HCT116 (cell line): Measurements from ENCODE around the gene DNAH7. TPM values are rescaled to one million over a fixed set of nuclear protein-coding genes. Genes with fewer than 3 reads are reported as not detected.

Experiments used
- ATAC-seq: fragments of 200-7000 bp; cut with Tn5 transposase; 2 replicates; pipeline ENCODE4 v1.9.1; 2020; ENCODE audit warnings: mild to moderate bottlenecking, moderate library complexity
- BruUV-seq: library from RNA; stranded (reverse); fragments of 400-500 nt; replicated peaks from 2 replicates; lab custom pipeline; 2021; lab: Mats Ljungman, UMichigan
- CTCF ChIA-PET: fragments of 300-600 bp; sonication (Branson Sonifier 250); formaldehyde crosslinking; loops from one replicate; lab custom pipeline; 2021; ENCODE audit warnings: antibody characterized with exemption; lab: Charles Lee
- POLR2A ChIA-PET: fragments of 300-600, 350-600 bp; sonication (Branson Sonifier 250); formaldehyde crosslinking; loops from one replicate; lab custom pipeline; 2021; ENCODE audit warnings: antibody characterized with exemption; lab: Charles Lee
- RAD21 ChIA-PET, 2 experiments: fragments of 300-600 bp; sonication (Branson Sonifier 250); formaldehyde crosslinking; loops; one replicate each; lab custom pipeline; 2023; ENCODE audit warnings: low total read pairs in 2 of 2; ENCODE audit not compliant: uncharacterized antibody in 2 of 2, unreplicated experiment in 2 of 2, low non-redundant PET in 1 of 2; lab: Charles Lee
- DNase-seq: peaks from one replicate; pipeline ENCODE4 v3.0.0-alpha.2; 2010; ENCODE audit warnings: low read depth, low spot score
- H2AFZ ChIP-seq: fragments of 200-600 bp; shearing (Covaris generic), sonication (generic); 2 replicates; pipeline ENCODE4 v1.6.1; 2017; ENCODE audit warnings: low read depth, mixed run types, mixed read lengths, antibody characterized with exemption, low read length; ENCODE audit not compliant: poor library complexity, severe bottlenecking
- H3K27ac ChIP-seq: 2 replicates; pipeline ENCODE4 v1.5.1; 2012; ENCODE audit warnings: low read depth, low read length
- H3K27me3 ChIP-seq: fragments of 200-600 bp; sonication (generic); 2 replicates; pipeline ENCODE4 v1.6.1; 2016; ENCODE audit warnings: mixed run types, low read length, mixed read lengths; ENCODE audit not compliant: insufficient read depth
- H3K36me3 ChIP-seq, 2 experiments: fragments of 200-500 bp in 1 of 2; fragments of 200-600 bp in 1 of 2; sonication (Bioruptor generic) in 1 of 2; sonication (generic) in 1 of 2; 2 replicates each; pipeline versions ENCODE4 v1.5.1 to v1.6.1; 2014 to 2016; ENCODE audit warnings: low read length in 2 of 2, inconsistent platforms in 1 of 2, mixed read lengths in 1 of 2, mixed run types in 1 of 2; ENCODE audit not compliant: insufficient read depth in 2 of 2, control insufficient read depth in 1 of 2
- H3K4me1 ChIP-seq, 2 experiments: fragments of 200-600 bp in 1 of 2; sonication (generic) in 1 of 2; 2 replicates each; pipeline versions ENCODE4 v1.5.1 to v1.6.1; 2012 to 2017; ENCODE audit warnings: low read length in 2 of 2, inconsistent platforms in 1 of 2, mild to moderate bottlenecking in 1 of 2, mixed read lengths in 1 of 2, mixed run types in 1 of 2, moderate library complexity in 1 of 2; ENCODE audit not compliant: insufficient read depth in 2 of 2, control insufficient read depth in 1 of 2
- H3K4me2 ChIP-seq: fragments of 200-600 bp; sonication (generic); 2 replicates; pipeline ENCODE4 v1.6.1; 2017; ENCODE audit warnings: mixed run types, low read length, mixed read lengths
- H3K4me3 ChIP-seq, 2 experiments: fragments of 200-600 bp in 1 of 2; sonication (generic) in 1 of 2; replicated peaks in 1 of 2; 2 replicates each; pipeline ENCODE4 v1.5.1; 2011 to 2016; ENCODE audit warnings: low read length in 2 of 2, control low read depth in 1 of 2, low read depth in 1 of 2, mild to moderate bottlenecking in 1 of 2, mixed read lengths in 1 of 2, mixed run types in 1 of 2
- H3K79me2 ChIP-seq: fragments of 200-600 bp; sonication (generic); 2 replicates; pipeline ENCODE4 v1.6.1; 2017; ENCODE audit warnings: mild to moderate bottlenecking, mixed run types, low read length, moderate library complexity, mixed read lengths; ENCODE audit not compliant: insufficient read depth
- H3K9ac ChIP-seq: fragments of 200-600 bp; sonication (generic); 2 replicates; pipeline ENCODE4 v1.6.1; 2016; ENCODE audit warnings: low read length, mixed read lengths
- H3K9me2 ChIP-seq: fragments of 200-600 bp; sonication (generic), shearing (Covaris generic); 2 replicates; pipeline ENCODE4 v1.6.1; 2017; ENCODE audit warnings: mixed run types, mild to moderate bottlenecking, moderate library complexity; ENCODE audit not compliant: insufficient read depth
- H3K9me3 ChIP-seq, 2 experiments: fragments of 200-500 bp in 1 of 2; fragments of 200-600 bp in 1 of 2; sonication (Bioruptor generic) in 1 of 2; sonication (generic) in 1 of 2; 2 replicates each; pipeline ENCODE4 v1.6.1; 2014 to 2017; ENCODE audit warnings: low read length in 2 of 2, mixed read lengths in 2 of 2, inconsistent platforms in 1 of 2, low read depth in 1 of 2, mild to moderate bottlenecking in 1 of 2, mixed run types in 1 of 2, moderate library complexity in 1 of 2; ENCODE audit not compliant: control insufficient read depth in 1 of 2, insufficient read depth in 1 of 2
- H4K20me1 ChIP-seq: fragments of 200-600 bp; sonication (generic), shearing (Covaris generic); 2 replicates; pipeline ENCODE4 v1.6.1; 2017; ENCODE audit warnings: mixed run types, mild to moderate bottlenecking, moderate library complexity; ENCODE audit not compliant: insufficient read depth
- CEBPB ChIP-seq: IDR thresholded peaks from 2 replicates; pipeline ENCODE4 v1.6.1; 2012; ENCODE audit warnings: low read depth
- ELF1 ChIP-seq: IDR thresholded peaks from 2 replicates; pipeline ENCODE4 v1.6.1; 2012; ENCODE audit warnings: low read depth, borderline replicate concordance
- POLR2A ChIP-seq: IDR thresholded peaks from 2 replicates; pipeline ENCODE4 v1.7.0; 2011; ENCODE audit warnings: borderline replicate concordance; ENCODE audit not compliant: insufficient read depth, insufficient read length; ENCODE audit errors: extremely low read depth
- SIN3A ChIP-seq: IDR thresholded peaks from 2 replicates; pipeline ENCODE4 v1.6.1; 2012; ENCODE audit warnings: low read depth
- TCF7L2 ChIP-seq: IDR thresholded peaks from 2 replicates; pipeline ENCODE4 v1.7.0; 2011; ENCODE audit warnings: borderline replicate concordance, inconsistent platforms; ENCODE audit not compliant: insufficient read depth, insufficient read length; ENCODE audit errors: extremely low read depth
- YY1 ChIP-seq: IDR thresholded peaks from 2 replicates; pipeline ENCODE4 v1.6.1; 2011; ENCODE audit warnings: low read length, low read depth, moderate library complexity, mild to moderate bottlenecking; ENCODE audit not compliant: insufficient replicate concordance; ENCODE audit errors: extremely low read depth
- ZNF274 ChIP-seq: fragments of 200-500 bp; sonication (Bioruptor generic); IDR thresholded peaks from 2 replicates; pipeline ENCODE4 v1.6.1; 2014; ENCODE audit warnings: mild to moderate bottlenecking, low read depth, low read length, inconsistent platforms
- intact Hi-C: fragments of 100-400 bp; cut with micrococcal nuclease; formaldehyde crosslinking; loops from 2 replicates; pipeline ENCODE4 v1.10.0; 2022
- total RNA-seq: library from RNA; stranded (reverse); gene quantifications from one replicate; pipeline ENCODE4 v1.2.1, GENCODE V29; 2021; ENCODE audit not compliant: unreplicated experiment
- TF ChIP-seq, protein P1 (sequence below): IDR thresholded peaks from 2 replicates; pipeline ENCODE4 v1.6.1; 2012
- TF ChIP-seq, protein P2 (sequence below): IDR thresholded peaks from 2 replicates; pipeline ENCODE4 v1.6.1; 2012; ENCODE audit warnings: low read depth

The DNAH7 gene
- total RNA-seq, 1 experiment from 2014 or later: not detected

- ChIA-PET CTCF (no interaction called here), RAD21 (no interaction called here)
- DNase-seq: no peak
Measured at GRCh38 chr2:195861821-195862220, 206.8 kb downstream of the DNAH7 start.

More at GRCh38 chr2:195861821-195862220, 206.8 kb downstream of the DNAH7 start:
- no peak for ATAC-seq
- no peak for TF ChIP-seq YY1
- TF ChIP-seq, protein P1, sequence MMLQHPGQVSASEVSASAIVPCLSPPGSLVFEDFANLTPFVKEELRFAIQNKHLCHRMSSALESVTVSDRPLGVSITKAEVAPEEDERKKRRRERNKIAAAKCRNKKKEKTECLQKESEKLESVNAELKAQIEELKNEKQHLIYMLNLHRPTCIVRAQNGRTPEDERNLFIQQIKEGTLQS: no peak
- no peak for TF ChIP-seq ELF1
- no peak for TF ChIP-seq ZNF274
- no peak for TF ChIP-seq TCF7L2
- TF ChIP-seq CEBPB: no peak
- TF ChIP-seq SIN3A: no peak
- TF ChIP-seq POLR2A: no peak
- TF ChIP-seq, protein P2, sequence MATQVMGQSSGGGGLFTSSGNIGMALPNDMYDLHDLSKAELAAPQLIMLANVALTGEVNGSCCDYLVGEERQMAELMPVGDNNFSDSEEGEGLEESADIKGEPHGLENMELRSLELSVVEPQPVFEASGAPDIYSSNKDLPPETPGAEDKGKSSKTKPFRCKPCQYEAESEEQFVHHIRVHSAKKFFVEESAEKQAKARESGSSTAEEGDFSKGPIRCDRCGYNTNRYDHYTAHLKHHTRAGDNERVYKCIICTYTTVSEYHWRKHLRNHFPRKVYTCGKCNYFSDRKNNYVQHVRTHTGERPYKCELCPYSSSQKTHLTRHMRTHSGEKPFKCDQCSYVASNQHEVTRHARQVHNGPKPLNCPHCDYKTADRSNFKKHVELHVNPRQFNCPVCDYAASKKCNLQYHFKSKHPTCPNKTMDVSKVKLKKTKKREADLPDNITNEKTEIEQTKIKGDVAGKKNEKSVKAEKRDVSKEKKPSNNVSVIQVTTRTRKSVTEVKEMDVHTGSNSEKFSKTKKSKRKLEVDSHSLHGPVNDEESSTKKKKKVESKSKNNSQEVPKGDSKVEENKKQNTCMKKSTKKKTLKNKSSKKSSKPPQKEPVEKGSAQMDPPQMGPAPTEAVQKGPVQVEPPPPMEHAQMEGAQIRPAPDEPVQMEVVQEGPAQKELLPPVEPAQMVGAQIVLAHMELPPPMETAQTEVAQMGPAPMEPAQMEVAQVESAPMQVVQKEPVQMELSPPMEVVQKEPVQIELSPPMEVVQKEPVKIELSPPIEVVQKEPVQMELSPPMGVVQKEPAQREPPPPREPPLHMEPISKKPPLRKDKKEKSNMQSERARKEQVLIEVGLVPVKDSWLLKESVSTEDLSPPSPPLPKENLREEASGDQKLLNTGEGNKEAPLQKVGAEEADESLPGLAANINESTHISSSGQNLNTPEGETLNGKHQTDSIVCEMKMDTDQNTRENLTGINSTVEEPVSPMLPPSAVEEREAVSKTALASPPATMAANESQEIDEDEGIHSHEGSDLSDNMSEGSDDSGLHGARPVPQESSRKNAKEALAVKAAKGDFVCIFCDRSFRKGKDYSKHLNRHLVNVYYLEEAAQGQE: no peak
- TF ChIP-seq, all 23 proteins: peak for 0
- H3K9ac ChIP-seq: no peak overlapping the region
- H3K79me2 ChIP-seq: no peaks in the 10 kb centered on the region
- intact Hi-C loops: no loop called here
- H3K9me2 ChIP-seq: no peaks in the 10 kb centered on the region
- no peaks in the 10 kb centered on the region for H3K4me1 ChIP-seq
- H3K27me3 ChIP-seq: no peaks in the 10 kb centered on the region
- no peak overlapping the region for H2AFZ ChIP-seq
- no peak overlapping the region for H3K4me2 ChIP-seq
- no peaks in the 10 kb centered on the region for H4K20me1 ChIP-seq
- H3K9me3 ChIP-seq: no peaks in the 10 kb centered on the region
- H3K36me3 ChIP-seq: no peaks in the 10 kb centered on the region
- POLR2A ChIA-PET: no interaction called here
- H3K4me3 ChIP-seq: no peak overlapping the region
- no TSS peak for BruUV-seq
- no peak overlapping the region for H3K27ac ChIP-seq
